Stimulated activated CD4-positive, alpha-beta T cell treated with anti-CD3 and anti-CD28 coated beads, TNF-alpha, amount 100 ng/mL, for 1 hour (primary cell): Measurements from ENCODE around the gene KCNK3.
"Not testable (repeated sequence)": the region's sequence is repeated elsewhere in the genome, so short reads cannot be mapped to it uniquely, and the experiment has no call there.

Experiments used
- DNase-seq, 3 donors: peaks; one replicate each; pipeline ENCODE4 v3.0.0-alpha.2; 2020; ENCODE audit warnings: low read depth in 3 of 3, low spot score in 1 of 3

Gene KCNK3

GRCh38 chr2:26692279-26692896 is at the start of gene KCNK3:
TSS of gene KCNK3 (plus strand) at chr2:26692722. CDS start at chr2:26692876, 154 bp downstream.
- DNase-seq = peak in 1 of 3 donors; percentile 27

- DNase-seq = no peak
These were observed 48.2 kb upstream of the KCNK3 start for GRCh38 chr2:26644188-26644835.

GRCh38 chr2:26645762-26646161 is 46.8 kb upstream of the KCNK3 start:
- DNase-seq = no peak

GRCh38 chr2:26646986-26647672 is 45.4 kb upstream of the KCNK3 start:
- no peak for DNase-seq

GRCh38 chr2:26647981-26648380 is 44.5 kb upstream of the KCNK3 start:
- DNase-seq = no peak

- no peak for DNase-seq
These were observed 44.0 kb upstream of the KCNK3 start for GRCh38 chr2:26648516-26648915.

GRCh38 chr2:26649322-26649721 is 43.2 kb upstream of the KCNK3 start:
- DNase-seq = no peak

GRCh38 chr2:26649992-26650712 is 42.4 kb upstream of the KCNK3 start:
- no peak for DNase-seq

- no peak for DNase-seq
These were observed 41.6 kb upstream of the KCNK3 start for GRCh38 chr2:26650713-26651469.

GRCh38 chr2:26651470-26651771 is 41.1 kb upstream of the KCNK3 start:
- no peak for DNase-seq

- no peak for DNase-seq
These were observed 40.7 kb upstream of the KCNK3 start for GRCh38 chr2:26651799-26652198.

- no peak for DNase-seq
These were observed 40.0 kb upstream of the KCNK3 start for GRCh38 chr2:26652361-26653041.

- no peak for DNase-seq
These were observed 39.1 kb upstream of the KCNK3 start for GRCh38 chr2:26653207-26654060.

- no peak for DNase-seq
These were observed 38.5 kb upstream of the KCNK3 start for GRCh38 chr2:26654061-26654340.

GRCh38 chr2:26655120-26655519 is 37.4 kb upstream of the KCNK3 start:
- DNase-seq = not testable (repeated sequence)

- no peak for DNase-seq
These were observed 36.8 kb upstream of the KCNK3 start for GRCh38 chr2:26655611-26656195.

GRCh38 chr2:26657265-26657664 is 35.3 kb upstream of the KCNK3 start:
- no peak for DNase-seq

GRCh38 chr2:26658691-26659346 is 33.7 kb upstream of the KCNK3 start:
- no peak for DNase-seq

GRCh38 chr2:26660363-26660962 is 32.1 kb upstream of the KCNK3 start:
- DNase-seq = no peak
